SJSA1 (cell line): Measurements from ENCODE around the gene REPS1. TPM values are rescaled to one million over a fixed set of nuclear protein-coding genes. Genes with fewer than 3 reads are reported as not detected.
"Not testable (repeated sequence)": the region's sequence is repeated elsewhere in the genome, so short reads cannot be mapped to it uniquely, and the experiment has no call there.

Source experiments
- DNase-seq, 2 experiments: peaks; one replicate each; pipeline ENCODE4 v3.0.0-alpha.2; 2015 to 2020; ENCODE audit warnings: low spot score in 2 of 2, low read depth in 1 of 2
- H3K27ac ChIP-seq: fragments of 250-450 bp; sonication (Bioruptor Pico); 2 replicates; pipeline ENCODE4 v1.5.1; 2020; ENCODE audit warnings: mild to moderate bottlenecking, moderate library complexity
- H3K27me3 ChIP-seq: fragments of 250-450 bp; sonication (Bioruptor Pico); replicated peaks from 2 replicates; pipeline ENCODE4 v1.5.1; 2020; ENCODE audit warnings: mild to moderate bottlenecking, moderate library complexity
- H3K36me3 ChIP-seq: fragments of 250-450 bp; sonication (Bioruptor Pico); 2 replicates; pipeline ENCODE4 v1.5.1; 2020; ENCODE audit warnings: mild to moderate bottlenecking
- H3K4me1 ChIP-seq: fragments of 250-450 bp; sonication (Bioruptor Pico); replicated peaks from 2 replicates; pipeline ENCODE4 v1.6.1; 2021; ENCODE audit warnings: mild to moderate bottlenecking
- H3K4me3 ChIP-seq: fragments of 250-450 bp; sonication (Bioruptor Pico); 2 replicates; pipeline ENCODE4 v1.5.1; 2020; ENCODE audit warnings: mild to moderate bottlenecking
- H3K9me3 ChIP-seq: fragments of 250-450 bp; sonication (Bioruptor Pico); replicated peaks from 2 replicates; pipeline ENCODE4 v1.5.1; 2020; ENCODE audit warnings: mild to moderate bottlenecking
- total RNA-seq: library from RNA; depleted of rRNA; stranded (reverse); fragments of >200 nt; shearing (Covaris generic); gene quantifications from 2 replicates; pipeline ENCODE4 v1.2.3, GENCODE V29; 2014

REPS1 gene
- total RNA-seq, 1 experiment from 2014 or later = 27.1 TPM

DNA sequence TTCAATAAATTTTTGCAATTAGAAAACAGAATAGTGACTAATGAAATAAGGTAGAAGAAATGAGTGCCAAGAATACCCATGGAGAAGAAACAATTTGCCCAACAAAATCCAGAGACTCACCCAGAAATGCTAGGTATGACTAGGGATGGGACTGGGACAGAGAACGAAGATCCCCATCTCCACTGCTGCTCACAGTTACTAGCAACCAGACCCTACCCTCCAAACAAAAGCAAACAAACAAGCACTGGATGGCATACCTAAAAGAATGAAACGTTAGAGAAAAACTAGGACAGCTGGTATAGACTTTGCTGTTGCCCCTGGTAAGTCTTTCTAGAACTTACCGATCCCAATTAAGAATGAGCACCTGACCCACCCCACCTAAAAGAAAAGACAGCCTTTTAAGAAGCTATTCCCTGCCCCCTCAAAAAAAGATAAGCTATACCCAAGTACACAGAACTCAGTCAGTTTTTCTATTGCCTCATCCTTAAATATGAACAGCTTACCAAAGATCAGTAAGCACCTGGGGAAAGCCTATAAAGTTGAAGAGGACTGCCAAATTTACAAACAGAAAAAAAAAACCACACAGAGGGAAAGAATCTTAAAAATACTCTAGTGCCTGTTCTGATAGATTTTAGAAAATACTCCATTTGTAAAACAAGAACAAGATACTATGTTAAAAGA is 31.7 kb downstream of the REPS1 start:
- H3K4me1 ChIP-seq = 0 out of 2 replicates have a peak, but pooled peaks cover 4% of the 10 kb centered on the region

DNA sequence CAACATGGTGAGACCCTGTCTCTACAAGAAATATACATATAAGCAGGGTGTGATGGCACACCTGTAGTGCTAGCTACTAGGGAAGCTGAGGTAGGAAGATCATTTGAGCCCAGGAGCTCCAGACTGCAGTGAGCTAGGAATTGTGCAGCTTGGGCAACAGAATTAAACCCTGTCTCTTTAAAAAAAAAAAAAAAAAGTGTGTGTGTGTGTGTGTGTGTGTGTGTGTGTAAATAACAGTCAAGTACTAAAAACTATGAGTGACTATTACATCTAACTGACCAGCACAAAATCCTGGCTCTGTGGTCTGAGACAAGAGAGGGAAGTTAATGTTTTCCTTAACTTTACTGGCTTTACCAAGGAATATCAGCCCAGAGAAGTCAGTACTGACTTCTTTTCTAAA is 32.8 kb downstream of the REPS1 start:
- Histone ChIP-seq H3K27me3 (no peaks in the 10 kb centered on the region), H3K36me3 (no peaks in the 10 kb centered on the region), H3K9me3 (no peaks in the 10 kb centered on the region), H3K4me3 (no peak overlapping the region), H3K27ac (no peak overlapping the region), H3K4me1 (0 out of 2 replicates have a peak, but pooled peaks cover 4% of the 10 kb centered on the region)
- no peak for DNase-seq

More for the DNA sequence above, 31.7 kb downstream of the REPS1 start:
- Histone ChIP-seq H3K4me3 (no peak overlapping the region), H3K27ac (no peak overlapping the region), H3K27me3 (no peaks in the 10 kb centered on the region), H3K9me3 (no peaks in the 10 kb centered on the region), H3K36me3 (no peaks in the 10 kb centered on the region)
- DNase-seq = no peak

DNA sequence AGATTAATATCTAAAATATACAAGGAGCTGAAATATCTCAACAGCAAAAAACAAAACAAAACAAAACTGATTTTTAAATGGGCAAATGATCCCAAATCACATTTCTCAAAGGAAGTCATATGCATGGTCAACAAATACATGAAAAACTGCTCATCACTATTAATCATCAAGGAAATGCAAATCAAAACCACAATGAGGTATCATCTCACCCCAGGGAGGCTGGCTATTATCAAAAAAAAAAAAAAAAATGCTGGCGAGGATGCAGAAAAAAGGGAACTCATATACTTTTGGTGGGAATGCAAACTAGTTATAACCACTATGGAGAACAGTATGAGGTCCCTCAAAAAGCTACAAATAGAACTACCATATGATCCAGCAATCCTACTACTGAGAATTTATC is 34.6 kb downstream of the REPS1 start:
- H3K4me3 ChIP-seq = no peak overlapping the region
- no peaks in the 10 kb centered on the region for H3K36me3 ChIP-seq
- H3K9me3 ChIP-seq = no peaks in the 10 kb centered on the region
- DNase-seq = no peak
- no peaks in the 10 kb centered on the region for H3K27me3 ChIP-seq
- H3K4me1 ChIP-seq = no peaks in the 10 kb centered on the region
- no peak overlapping the region for H3K27ac ChIP-seq

DNA sequence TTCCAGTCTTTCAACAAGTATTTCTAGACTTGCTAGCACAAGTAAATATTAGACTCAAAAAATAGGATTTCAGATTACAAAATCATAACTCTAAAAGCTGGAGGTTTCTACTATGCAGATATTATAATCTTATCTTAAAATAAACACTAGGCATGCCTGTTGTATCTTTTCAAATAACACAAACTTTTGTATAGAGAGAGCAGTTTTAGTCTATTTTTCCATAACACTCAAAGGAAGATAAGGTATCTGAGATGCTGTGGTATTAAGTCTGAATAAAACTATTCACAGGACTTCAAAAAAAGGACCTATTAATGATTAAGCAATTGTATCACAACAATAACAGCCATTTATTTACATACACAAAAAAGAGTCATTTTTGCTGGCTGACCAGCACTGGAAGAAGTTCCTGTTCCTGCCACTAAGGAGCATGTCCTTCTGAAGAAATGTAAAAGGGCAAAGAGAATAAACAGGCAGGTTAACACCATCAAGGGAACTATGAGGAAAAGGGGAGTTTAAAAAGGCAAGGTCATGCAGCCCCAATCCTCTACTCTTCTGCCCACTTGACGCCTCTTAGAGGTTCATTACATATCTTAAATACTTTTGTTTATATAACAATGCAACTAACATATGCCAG is 39.4 kb downstream of the REPS1 start:
- DNase-seq = no peak
- H3K27me3 ChIP-seq = no peaks in the 10 kb centered on the region
- H3K36me3 ChIP-seq = peaks cover 15% of the 10 kb centered on the region

DNA sequence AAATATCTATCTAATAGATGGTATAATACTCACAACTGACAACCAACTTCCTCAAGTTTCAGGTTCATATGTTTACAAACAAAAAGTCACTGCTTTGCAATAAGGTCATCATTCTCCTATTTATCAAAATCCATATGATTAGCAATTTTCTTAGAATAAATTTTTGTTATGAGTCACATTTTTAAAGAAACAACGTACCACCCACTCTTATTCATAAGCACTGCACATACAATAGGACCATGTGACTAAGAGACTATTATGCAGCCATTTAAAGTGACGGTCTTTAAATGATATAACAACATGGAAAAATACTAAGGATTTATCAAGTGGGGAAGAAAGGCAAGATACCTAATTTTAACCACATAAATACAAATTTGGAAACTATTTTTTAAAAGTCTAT is 40.0 kb downstream of the REPS1 start:
- Histone ChIP-seq H3K36me3 (peaks cover 19% of the 10 kb centered on the region), H3K4me1 (0 out of 2 replicates have a peak, but pooled peaks cover 7% of the 10 kb centered on the region)

More for the DNA sequence above, 39.4 kb downstream of the REPS1 start:
- Histone ChIP-seq H3K4me3 (no peak overlapping the region), H3K4me1 (0 out of 2 replicates have a peak, but pooled peaks cover 7% of the 10 kb centered on the region), H3K9me3 (no peaks in the 10 kb centered on the region), H3K27ac (no peak overlapping the region)

DNA sequence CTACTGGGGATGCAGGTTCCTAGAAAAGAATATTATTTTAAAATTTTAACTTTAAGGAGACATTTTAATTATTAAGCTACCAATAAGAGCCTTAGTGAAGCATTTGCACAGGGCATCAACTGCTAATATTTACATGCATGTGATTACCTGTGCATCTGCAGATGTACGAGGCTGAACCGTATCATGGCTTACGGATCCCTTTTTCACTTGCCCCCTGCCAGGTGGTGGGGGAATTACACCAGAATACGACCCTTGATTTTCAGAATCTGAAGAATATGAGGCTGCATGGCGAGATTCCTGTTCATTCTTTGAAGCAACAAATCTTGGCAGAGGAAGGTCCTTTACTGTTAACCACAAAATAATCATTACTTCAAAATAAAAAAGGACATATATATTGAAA is 42.7 kb downstream of the REPS1 start:
- 0 out of 2 replicates have a peak, but pooled peaks cover 7% of the 10 kb centered on the region for H3K4me1 ChIP-seq
- H3K27me3 ChIP-seq = no peaks in the 10 kb centered on the region
- H3K36me3 ChIP-seq = peaks cover 23% of the 10 kb centered on the region
- H3K9me3 ChIP-seq = no peaks in the 10 kb centered on the region
- H3K27ac ChIP-seq = no peak overlapping the region
- DNase-seq = no peak
- H3K4me3 ChIP-seq = no peak overlapping the region

More for the DNA sequence above, 40.0 kb downstream of the REPS1 start:
- no peak for DNase-seq
- Histone ChIP-seq H3K27me3 (no peaks in the 10 kb centered on the region), H3K9me3 (no peaks in the 10 kb centered on the region), H3K27ac (no peak overlapping the region), H3K4me3 (no peak overlapping the region)

DNA sequence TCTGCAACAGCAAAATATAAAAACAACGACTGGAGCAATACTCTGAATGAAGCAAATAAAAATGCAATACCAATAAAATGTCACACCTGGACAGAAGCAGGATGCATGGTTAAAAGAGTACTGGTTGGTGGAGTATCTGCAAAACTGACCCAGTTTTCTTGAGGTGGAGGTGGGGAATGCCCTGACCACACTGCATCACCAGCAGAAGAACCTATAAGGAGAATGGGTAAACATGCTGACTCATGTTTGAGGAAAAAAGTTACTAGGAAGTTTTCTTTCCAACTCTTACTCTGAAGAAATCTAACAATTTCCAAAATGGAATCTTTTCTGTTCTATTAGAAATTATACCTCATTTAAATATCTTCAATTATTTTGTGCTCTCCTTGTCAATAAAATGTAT is 43.6 kb downstream of the REPS1 start:
- H3K27ac ChIP-seq = peak overlapping the region; percentile 37; the same call in 1 of the 2 replicates
- peak in 1 of 2 experiments; percentile 27 for DNase-seq
- 0 out of 2 replicates have a peak, but pooled peaks cover 7% of the 10 kb centered on the region for H3K4me1 ChIP-seq
- no peaks in the 10 kb centered on the region for H3K9me3 ChIP-seq
- no peaks in the 10 kb centered on the region for H3K27me3 ChIP-seq
- H3K36me3 ChIP-seq = peaks cover 23% of the 10 kb centered on the region
- H3K4me3 ChIP-seq = no peak overlapping the region

DNA sequence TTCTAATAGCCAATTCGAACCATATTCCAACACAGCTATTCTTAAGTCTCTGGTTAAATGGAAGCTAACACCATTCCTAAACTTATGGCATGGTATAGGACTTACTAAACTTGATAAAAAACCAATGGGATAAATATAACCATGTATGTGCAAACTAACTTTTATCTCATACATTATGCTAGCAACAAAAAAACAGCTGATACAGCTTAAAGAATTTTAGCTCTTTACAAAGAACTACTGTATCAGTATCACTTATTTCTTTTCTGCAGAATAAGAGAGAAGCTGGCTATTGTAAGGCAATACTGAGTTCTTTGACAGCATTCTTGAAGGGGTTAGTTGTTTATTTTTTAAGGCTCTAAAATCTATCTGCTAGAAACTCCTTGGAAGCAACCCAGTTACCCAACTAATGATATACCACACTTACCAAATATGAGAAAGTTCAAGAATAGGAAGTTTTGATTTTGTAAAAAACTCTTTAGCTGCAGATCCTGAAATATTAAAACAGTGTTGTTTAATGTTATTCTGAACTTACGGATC is 44.9 kb downstream of the REPS1 start:
- Histone ChIP-seq H3K27ac (no peak overlapping the region), H3K27me3 (no peaks in the 10 kb centered on the region), H3K36me3 (peaks cover 23% of the 10 kb centered on the region), H3K4me3 (no peak overlapping the region), H3K4me1 (0 out of 2 replicates have a peak, but pooled peaks cover 7% of the 10 kb centered on the region), H3K9me3 (no peaks in the 10 kb centered on the region)
- DNase-seq = no peak

DNA sequence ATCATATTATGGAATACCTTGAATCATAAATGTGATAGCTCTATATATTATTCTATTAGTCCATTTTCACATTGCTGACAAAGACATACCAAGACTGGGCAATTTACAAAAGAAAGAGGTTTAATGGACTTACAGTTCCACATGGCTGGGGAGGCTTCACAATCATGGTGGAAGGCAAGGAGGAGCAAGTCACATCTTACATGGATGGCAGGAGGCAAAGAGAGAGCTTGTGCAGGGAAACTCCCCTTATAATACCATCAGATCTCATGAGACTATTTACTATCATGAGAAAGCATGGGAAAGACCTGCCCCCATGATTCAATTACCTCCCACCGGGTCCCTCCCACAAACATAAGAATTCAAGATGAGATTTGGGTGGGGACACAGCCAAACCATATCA is 51.2 kb downstream of the REPS1 start:
- H3K9me3 ChIP-seq, DNase-seq, H3K27me3 ChIP-seq: not testable (repeated sequence)

DNA sequence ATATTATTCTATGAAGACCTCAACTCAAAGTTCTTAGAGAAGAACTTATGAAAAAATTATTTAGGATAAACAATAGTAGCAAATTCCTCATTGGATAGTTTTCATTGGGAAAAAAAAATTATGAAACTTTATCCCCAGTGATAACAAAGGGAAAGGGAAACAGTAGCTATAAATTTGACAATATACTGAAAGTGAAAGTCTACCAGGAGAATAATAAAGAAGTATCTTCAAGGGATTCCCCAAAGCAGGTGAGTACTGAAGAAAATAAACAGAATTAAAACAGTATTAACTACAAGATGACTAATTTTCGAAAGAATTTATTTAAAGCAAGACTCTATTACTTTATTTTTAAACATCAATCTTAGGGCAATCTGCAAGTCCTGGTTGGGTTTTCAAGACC is 56.4 kb downstream of the REPS1 start:
- Histone ChIP-seq H3K36me3 (no peaks in the 10 kb centered on the region), H3K4me1 (no peaks in the 10 kb centered on the region), H3K27me3 (no peaks in the 10 kb centered on the region), H3K27ac (no peak overlapping the region), H3K4me3 (no peak overlapping the region), H3K9me3 (no peaks in the 10 kb centered on the region)
- DNase-seq = no peak

More for the DNA sequence above, 51.2 kb downstream of the REPS1 start:
- not testable (repeated sequence) for H3K36me3 ChIP-seq, H3K4me3 ChIP-seq, H3K27ac ChIP-seq, H3K4me1 ChIP-seq

DNA sequence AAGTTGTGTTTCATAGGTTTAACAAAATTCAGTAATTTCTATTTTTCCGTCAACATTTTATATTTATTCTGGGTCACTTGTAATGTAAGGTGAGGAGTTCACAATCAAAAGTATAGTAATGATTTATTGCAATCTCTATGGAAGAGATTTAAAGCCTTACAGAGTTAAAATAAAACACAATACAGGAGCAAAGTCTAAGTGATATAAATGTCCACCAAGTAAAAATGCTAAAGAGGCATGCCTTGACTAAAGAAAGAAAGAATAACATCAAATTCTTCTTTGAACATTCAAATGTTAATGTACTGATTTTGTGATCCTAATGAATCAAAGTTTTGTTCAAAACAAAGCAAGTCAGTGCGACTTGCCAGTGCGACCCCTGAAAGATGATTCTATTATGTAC is 61.5 kb downstream of the REPS1 start:
- Histone ChIP-seq H3K9me3 (no peaks in the 10 kb centered on the region), H3K36me3 (no peaks in the 10 kb centered on the region), H3K4me1 (no peaks in the 10 kb centered on the region), H3K4me3 (no peak overlapping the region), H3K27ac (no peak overlapping the region), H3K27me3 (no peaks in the 10 kb centered on the region)
- DNase-seq = no peak

DNA sequence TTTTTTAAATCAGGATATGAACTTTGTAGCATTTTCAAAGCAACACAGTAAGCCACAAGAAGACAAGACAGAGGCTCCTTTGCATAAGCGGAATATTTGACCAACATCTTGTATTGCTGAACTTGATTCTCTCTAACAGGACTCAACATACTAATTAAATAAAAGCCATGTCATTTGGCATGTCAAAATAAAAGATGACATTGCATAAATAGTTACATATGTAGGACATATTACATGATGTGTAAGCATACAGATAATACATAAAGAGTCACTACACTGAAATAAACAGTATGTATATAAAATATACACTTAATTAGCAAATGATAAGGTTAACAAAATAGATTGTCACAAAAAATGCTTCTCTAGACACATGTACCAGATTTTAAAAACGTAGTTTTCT is 62.2 kb downstream of the REPS1 start:
- Histone ChIP-seq H3K9me3 (no peaks in the 10 kb centered on the region), H3K36me3 (no peaks in the 10 kb centered on the region), H3K27ac (no peak overlapping the region), H3K4me1 (no peaks in the 10 kb centered on the region), H3K4me3 (no peak overlapping the region), H3K27me3 (no peaks in the 10 kb centered on the region)
- no peak for DNase-seq

DNA sequence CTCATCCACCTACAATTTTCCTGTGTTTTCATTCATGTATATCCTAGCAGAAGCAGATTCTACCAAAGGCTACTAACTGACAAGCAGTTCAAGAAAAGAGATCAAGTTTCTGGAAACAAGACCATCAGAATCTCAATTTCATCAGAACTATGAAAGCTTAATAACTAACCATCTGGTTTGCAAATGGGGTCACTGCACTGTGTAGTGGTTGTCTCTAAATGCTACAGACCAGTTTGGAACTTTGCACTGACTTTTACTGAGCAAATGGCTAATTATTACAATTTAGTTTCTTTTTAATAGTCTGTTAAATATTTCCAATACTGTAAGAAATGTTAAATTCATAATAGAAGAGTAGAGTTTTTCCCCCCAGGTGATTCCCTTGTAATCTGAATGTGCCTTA is 64.5 kb downstream of the REPS1 start:
- Histone ChIP-seq H3K9me3 (no peaks in the 10 kb centered on the region), H3K4me1 (no peaks in the 10 kb centered on the region), H3K27me3 (no peaks in the 10 kb centered on the region), H3K4me3 (no peak overlapping the region), H3K27ac (no peak overlapping the region), H3K36me3 (peaks cover 13% of the 10 kb centered on the region)
- DNase-seq = no peak

DNA sequence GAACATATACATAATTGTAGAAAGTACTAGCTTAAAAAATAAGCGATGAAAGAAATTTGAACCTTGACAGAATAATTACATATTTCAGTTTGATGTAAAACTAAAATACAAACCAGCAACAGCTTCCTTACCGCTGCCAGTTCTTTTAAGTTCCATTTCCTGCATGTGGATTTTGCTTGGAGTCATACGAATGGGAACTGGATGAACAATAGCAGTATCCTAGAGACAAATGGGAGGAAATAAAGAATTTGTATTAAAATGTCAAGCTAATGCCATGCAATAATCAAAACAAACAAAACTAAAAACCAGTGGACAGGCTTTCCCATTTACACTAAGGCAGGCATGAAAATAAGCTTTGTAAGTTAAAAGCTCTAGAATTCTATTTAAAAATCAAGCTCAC is 67.1 kb downstream of the REPS1 start:
- no peaks in the 10 kb centered on the region for H3K4me1 ChIP-seq
- no peaks in the 10 kb centered on the region for H3K27me3 ChIP-seq
- H3K36me3 ChIP-seq = peaks cover 19% of the 10 kb centered on the region
- no peak overlapping the region for H3K4me3 ChIP-seq
- no peak overlapping the region for H3K27ac ChIP-seq
- DNase-seq = no peak
- H3K9me3 ChIP-seq = no peaks in the 10 kb centered on the region
